HEK293T (cell line): ENCODE measurements around the gene ZNF627.

ENCODE experiments used
- BHLHE40 ChIP-seq: fragments of 450-650 bp; IDR thresholded peaks from 2 replicates; pipeline ENCODE4 v1.6.1; 2016; ENCODE audit warnings: mild to moderate bottlenecking, moderate library complexity, borderline replicate concordance
- CTBP1 ChIP-seq: fragments of 450-650 bp; IDR thresholded peaks from 2 replicates; pipeline ENCODE4 v1.6.1; 2016; ENCODE audit warnings: borderline replicate concordance
- ELF4 ChIP-seq: fragments of 450-650 bp; IDR thresholded peaks from 2 replicates; pipeline ENCODE4 v1.6.1; 2017; ENCODE audit warnings: antibody characterized with exemption
- FOXK2 ChIP-seq: fragments of 450-650 bp; IDR thresholded peaks from 2 replicates; pipeline ENCODE4 v1.6.1; 2016; ENCODE audit warnings: mild to moderate bottlenecking
- HDGF ChIP-seq: fragments of 450-650 bp; IDR thresholded peaks from 2 replicates; pipeline ENCODE4 v1.6.1; 2017; ENCODE audit warnings: antibody characterized with exemption, borderline replicate concordance
- SP1 ChIP-seq: fragments of 450-650 bp; IDR thresholded peaks from 2 replicates; pipeline ENCODE4 v1.6.1; 2017
- SUZ12 ChIP-seq: fragments of 450-650 bp; IDR thresholded peaks from 2 replicates; pipeline ENCODE4 v1.6.1; 2016; ENCODE audit warnings: mild to moderate bottlenecking
- TARDBP ChIP-seq: fragments of 450-650 bp; IDR thresholded peaks from 2 replicates; pipeline ENCODE4 v1.6.1; 2016
- ZNF384 ChIP-seq: fragments of 450-650 bp; IDR thresholded peaks from 2 replicates; pipeline ENCODE4 v1.6.1; 2016

GRCh38 chr19:11639245-11639601 lies 41.9 kb downstream of the ZNF627 start:
- TF ChIP-seq HDGF (no peak), FOXK2 (no peak), SP1 (no peak), ZNF384 (no peak), BHLHE40 (no peak), TARDBP (no peak), SUZ12 (no peak), CTBP1 (no peak), ELF4 (no peak)
